Activated CD4-positive, alpha-beta T cell treated with anti-CD3 and anti-CD28 coated beads, Interleukin-2, amount 50 U/mL, for 24 hours (primary cell): ENCODE data around the gene SNCA.

Source experiments
- DNase-seq, 2 donors: peaks; one replicate each; pipeline ENCODE4 v3.0.0-alpha.2; 2020; ENCODE audit warnings: low read depth in 1 of 2, low spot score in 1 of 2

SNCA gene

DNA sequence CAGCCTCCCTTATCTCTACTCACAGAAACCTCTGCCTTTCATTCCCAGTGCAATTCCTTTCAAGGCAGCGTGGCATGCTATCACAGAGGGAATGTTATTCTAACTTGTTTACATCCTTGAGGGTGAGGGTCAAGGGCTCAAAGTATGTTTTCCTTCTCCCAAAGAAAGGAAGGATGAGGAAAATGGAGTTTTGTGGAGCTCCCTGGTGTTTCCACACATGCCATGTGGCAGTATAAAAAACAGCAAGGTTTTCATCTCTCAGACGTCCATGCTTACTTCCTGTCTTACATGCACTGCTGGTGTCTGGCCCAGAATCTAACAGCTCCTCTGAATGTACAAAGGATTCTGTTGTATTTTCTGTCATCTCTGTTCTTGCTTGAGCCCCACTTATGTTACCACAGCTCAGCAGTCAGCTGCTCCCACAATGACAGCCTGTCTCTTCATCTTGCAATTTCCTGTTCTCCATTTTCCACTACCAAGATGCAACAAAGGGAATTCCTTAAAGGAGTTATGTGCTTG, 128.0 kb downstream of the SNCA start:
- no peak for DNase-seq

DNA sequence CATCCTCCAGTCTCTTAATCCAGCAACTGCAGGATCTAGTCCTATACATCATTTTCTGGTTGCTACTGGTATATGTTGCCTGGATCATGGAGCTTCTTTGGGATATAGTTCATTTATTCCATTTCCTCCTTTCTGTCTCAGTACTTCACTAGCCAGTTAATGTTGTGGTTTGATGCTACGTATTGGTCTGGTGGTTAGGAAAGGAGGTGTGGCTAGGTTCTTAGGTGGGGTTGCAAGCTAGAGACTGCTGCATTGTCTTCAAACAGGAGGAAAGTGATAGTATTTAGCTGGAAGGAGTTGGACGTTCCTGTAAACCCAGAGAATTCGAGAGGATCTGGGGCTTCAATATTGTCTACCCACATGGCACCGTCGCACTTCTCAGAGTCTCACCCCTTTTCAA, 129.5 kb downstream of the SNCA start:
- no peak for DNase-seq

DNA sequence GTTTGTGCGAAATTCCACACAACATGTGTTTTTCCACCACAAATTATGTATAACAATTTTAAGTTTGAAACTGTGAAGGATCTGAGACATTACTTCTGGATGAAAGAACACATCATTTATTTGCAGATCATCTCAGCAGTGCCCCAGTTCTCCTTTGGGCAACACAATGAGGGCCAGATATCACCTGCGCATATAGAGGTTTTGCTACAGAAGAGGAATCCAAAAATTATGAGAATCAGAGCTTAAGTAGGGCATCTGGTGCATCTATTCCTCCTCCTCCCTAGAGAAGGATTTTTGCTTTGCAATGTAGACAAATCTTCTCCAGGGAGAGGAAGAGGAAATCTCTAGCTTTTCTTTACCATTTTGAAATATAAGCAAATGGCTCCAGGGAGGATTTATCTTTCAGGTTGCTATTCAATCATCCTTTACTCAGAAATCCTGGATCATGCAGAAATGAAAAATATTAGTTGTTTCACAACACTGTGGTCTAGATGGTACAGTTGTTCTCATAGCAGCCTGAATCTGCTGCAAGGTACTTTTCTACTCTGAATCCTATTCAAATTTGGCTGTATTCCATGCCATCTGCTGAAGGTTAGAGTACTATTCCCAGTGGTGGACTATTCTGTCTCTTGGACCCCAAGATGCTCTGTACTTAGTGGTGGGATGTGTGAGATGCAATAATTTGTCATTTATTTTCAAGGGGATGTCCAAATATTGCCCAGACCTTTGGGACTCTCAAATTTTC, 132.1 kb downstream of the SNCA start:
- no peak for DNase-seq

DNA sequence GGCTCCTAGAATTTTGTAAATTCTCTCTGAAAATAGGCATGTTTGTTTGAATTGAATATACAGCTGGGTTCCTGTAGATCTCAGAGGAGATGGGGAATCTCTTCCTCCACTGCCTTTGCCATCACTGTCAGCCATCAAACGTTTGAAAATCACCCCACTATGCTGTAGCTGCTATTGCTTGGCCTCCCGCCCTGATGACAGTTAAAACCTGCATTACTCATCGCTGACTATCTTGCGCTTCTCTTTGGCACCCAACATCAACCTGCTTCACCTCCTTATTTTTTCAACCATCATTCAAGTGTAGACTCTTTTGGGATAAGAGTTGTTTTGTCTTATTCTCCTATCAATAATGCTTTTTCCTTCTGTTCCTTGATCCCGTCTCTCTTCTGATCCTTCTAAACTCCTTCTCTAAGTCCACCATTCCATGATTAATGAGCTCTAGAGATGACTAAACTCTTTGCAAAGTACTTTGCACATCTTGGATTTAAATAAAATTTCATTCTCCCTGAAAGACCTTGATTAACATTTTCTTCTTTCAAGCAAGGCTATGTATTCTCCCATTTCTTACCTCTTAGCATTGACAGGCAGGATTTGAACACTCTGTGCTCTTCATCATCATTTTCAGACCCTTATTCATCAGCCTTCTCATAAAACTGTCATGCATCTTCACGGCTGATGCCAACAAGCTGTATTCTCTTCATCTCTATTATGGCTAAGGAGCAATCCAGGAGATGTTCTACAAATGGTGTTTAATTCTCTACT, 133.0 kb downstream of the SNCA start:
- no peak for DNase-seq

DNA sequence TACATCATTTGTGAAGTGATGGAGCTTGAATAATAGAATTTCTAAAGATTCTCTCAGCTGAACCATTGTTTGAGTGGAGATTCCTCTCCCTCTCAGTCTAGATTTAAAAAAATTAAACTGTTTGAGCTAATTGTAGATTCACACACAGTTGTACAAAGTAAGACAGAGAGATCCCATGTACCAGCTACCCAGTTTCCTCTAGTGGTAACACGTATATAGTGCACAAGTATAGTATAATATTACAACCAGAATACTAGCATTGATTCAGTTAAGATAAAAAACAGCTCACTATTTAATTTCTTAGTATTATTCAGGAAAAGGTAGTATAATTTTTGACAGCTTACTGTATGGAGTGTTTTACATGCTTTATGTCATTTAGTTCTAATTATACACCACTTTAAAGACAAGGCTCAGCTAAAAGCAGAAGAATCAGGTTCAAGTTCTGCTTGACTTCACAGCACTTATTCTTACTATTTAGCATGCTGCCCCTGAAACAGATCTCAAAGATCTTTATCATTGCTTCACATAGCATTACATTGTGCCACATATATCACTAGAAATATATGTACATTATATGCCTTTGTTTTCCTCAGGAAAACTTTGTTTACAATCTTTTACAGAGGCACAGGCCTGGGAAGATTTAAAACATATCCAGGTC, 136.1 kb downstream of the SNCA start:
- no peak for DNase-seq

DNA sequence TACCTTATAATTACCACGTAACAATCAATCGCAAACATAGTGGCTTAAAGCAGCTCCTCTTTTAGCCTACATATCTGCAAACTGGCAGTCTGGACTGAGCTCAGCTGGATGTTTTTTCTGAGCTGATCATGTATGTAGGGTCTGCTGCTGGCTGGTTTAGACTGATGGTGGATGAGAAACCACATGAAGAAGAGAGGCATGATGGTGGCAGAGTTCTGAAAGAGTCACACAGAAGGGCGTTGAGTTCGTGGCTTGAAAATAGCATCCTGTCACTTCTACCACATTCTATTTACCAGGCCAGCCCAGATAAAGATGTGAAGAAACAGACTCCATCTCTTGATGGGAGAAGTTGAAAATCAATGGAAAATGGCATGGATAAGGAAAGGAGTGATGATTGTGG, 151.3 kb downstream of the SNCA start:
- no peak for DNase-seq

DNA sequence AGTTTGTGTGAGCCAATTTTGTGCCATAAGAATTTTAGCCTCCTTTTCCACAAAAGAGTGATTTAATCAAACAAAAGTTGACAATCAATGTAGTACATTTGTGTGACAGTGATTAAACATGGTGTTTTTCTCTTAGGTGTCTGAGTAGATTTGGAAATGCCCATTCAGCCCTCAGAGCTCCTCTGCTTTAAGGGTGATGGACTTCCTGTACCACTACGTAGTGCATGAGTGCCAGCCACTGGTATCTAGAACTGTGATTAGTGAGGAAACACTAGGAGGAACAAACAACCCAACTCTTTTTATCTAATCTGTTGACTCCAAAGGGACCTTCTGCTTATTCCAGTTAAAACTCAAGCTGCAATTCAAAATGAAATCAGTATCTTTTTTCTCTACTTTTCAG, 151.7 kb downstream of the SNCA start:
- no peak for DNase-seq

DNA sequence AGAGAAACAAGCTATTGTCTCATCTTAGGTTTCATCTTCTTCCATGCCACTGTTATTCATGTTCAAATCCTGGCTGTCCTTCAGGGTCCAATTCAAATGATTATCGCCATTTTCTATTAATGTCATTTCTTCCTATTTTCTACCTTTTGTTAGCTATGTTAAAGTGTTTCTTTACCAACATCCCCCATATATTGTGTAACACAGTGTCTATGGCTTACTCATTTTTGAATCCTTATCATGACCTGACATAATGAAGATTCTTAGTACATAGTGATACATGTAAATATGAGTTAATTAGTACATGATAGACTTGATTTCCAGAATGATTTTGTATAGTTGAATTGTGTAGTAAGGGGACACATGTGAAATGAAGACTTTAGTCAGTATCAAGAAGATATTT, 152.4 kb downstream of the SNCA start:
- DNase-seq, result no peak

DNA sequence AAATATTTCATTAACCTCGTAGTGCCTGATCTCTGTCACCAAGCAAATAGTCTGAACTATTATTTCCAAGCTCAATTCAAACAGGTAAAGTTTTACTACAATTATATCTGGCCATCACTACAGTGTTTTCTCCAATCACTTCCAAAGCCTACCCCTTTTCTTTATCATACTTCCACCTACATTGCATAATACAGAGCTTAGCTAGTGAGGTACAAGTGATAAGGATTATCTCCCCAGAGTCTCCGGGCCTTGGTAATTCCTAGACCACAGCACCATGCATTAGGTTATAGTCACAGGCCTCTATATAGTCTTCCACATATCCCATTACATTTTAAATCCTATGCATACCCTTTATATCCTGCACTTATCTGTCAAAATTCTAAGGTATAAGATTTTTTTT, 154.2 kb downstream of the SNCA start:
- no peak for DNase-seq

DNA sequence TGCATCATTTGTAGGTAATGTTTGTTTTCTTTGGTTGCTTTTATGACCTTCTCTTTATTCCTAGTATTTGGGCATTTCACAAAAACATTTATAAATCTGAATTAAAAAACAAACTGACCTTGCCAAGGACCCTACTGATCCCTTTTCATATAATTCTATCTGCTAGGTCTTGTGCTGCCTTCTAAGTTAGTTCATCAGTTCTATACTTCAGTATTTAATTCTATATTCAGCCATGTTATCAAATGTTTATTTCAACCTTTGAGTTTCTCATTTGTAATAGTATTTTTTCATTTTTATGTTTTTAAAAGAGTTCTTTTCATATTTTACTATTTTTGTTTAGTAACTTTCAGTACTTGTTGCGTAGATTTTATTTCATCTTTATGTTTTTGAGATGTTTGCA, 155.3 kb downstream of the SNCA start:
- DNase-seq, result no peak

DNA sequence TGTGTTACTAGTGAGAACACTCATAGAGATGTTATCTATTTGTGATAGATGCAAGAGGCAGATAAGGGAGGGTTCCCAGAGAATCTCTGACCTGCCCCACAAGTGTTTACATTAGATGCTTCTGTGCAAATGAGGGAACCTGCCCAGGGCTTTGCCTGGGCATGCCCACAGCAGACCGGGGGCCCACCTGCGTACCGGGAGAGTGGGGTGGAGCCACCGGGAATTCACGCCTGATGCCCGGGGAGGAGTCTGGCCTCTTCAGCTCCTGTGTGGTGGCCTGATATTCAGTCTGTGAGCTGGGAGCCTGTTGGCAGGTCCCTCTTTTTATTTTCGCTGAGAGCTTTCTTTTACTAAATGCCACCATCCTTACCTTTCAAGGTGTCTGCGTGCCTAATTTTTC, 155.7 kb downstream of the SNCA start:
- DNase-seq, result no peak

DNA sequence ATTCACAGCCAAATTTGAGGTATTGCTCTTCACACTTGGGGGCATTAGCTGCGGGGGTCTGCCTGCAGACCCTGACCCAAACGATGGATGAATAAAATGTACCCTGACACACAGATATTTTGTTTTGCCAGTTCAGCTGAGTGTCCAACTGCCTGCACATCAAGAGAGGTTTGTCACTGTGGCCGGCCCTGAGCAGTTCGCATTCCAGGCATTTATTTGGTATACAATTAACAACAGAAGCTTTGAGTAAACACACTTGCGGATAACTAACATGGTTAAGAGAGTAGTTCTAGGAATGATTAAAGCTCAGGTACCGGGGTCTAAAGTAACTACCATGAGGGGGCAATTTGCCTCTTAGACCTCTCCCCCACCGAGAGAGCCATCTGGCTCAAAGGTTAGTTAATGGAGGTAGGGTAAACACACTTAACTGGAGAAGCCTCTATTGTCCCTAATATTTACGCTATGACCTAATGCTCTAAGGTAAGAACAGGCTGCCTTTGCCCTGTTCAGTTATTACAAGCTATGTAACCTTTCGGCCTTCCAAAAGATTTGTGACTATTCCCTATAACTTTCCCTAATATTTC, 162.0 kb downstream of the SNCA start:
- DNase-seq, result no peak
